SK-N-SH (cell line): ENCODE measurements around the gene HSFY1. TPM values are rescaled to one million over a fixed set of nuclear protein-coding genes. Genes with fewer than 3 reads are reported as not detected.

Source experiments
- polyA plus RNA-seq, 3 experiments: library from polyadenylated mRNA; depleted of rRNA; stranded (reverse); fragments of >200 nt; gene quantifications; 2 replicates each; pipeline ENCODE4 v1.2.3, GENCODE V29; 2012
- small RNA-seq, 7 experiments: library from RNA; depleted of rRNA; stranded (forward); fragments of <200 nt; gene quantifications; one replicate each; pipeline ENCODE3, GENCODE V24; 2012

HSFY1 gene
- polyA plus RNA-seq, 1 of the 3 experiments (the other 2 are of a cell fraction), result not detected

Small RNA genes lying within 50 kb of the gene (small RNA-seq; reads per million reads assigned to genes)
- 0 reads per million in 7 experiments for gene GPM6BP1
- gene PRYP5, result 0 reads per million in 7 experiments

Other genes starting within 250 kb of the HSFY1 start
- gene HSFY2, start 227.0 kb downstream of the HSFY1 start, polyA plus RNA-seq (2012; rRNA removed), result not detected in 2 replicates